Mesenchymal stem cell (in vitro differentiated cells and primary cell): Measurements from ENCODE around the gene POT1.

Experiments used
- DNase-seq: peaks from one replicate; pipeline ENCODE4 v3.0.0-alpha.2; 2013
- H2AFZ ChIP-seq: one replicate; pipeline ENCODE4 v1.6.1; 2013; ENCODE audit warnings: low read depth, mild to moderate bottlenecking, control low read depth, inconsistent platforms, low read length, moderate library complexity
- H2AK5ac ChIP-seq: 2 replicates; pipeline ENCODE4 v1.6.1; 2013; ENCODE audit warnings: low read length, moderate library complexity, mild to moderate bottlenecking, inconsistent platforms; ENCODE audit not compliant: severe bottlenecking
- H2BK120ac ChIP-seq: one replicate; pipeline ENCODE4 v1.6.1; 2013; ENCODE audit warnings: low read depth, mild to moderate bottlenecking, inconsistent platforms, low read length, moderate library complexity
- H2BK12ac ChIP-seq, 2 experiments: one replicate each; pipeline ENCODE4 v1.6.1; 2013; ENCODE audit warnings: inconsistent platforms in 2 of 2, low read length in 2 of 2, mild to moderate bottlenecking in 2 of 2, moderate library complexity in 2 of 2, control low read depth in 1 of 2
- H2BK15ac ChIP-seq: one replicate; pipeline ENCODE4 v1.6.1; 2013; ENCODE audit warnings: mild to moderate bottlenecking, low read depth, inconsistent platforms; ENCODE audit not compliant: poor library complexity, severe bottlenecking
- H2BK5ac ChIP-seq: 2 replicates; pipeline ENCODE4 v1.6.1; 2013; ENCODE audit warnings: low read depth, mild to moderate bottlenecking, low read length, control low read depth, inconsistent platforms; ENCODE audit not compliant: poor library complexity, severe bottlenecking
- H3K14ac ChIP-seq, 2 experiments: one replicate each; pipeline ENCODE4 v1.6.1; 2013; ENCODE audit warnings: inconsistent platforms in 2 of 2, low read length in 2 of 2, control low read depth in 1 of 2, mild to moderate bottlenecking in 1 of 2, moderate library complexity in 1 of 2
- H3K18ac ChIP-seq, 2 experiments: one replicate each; pipeline ENCODE4 v1.6.1; 2013; ENCODE audit warnings: inconsistent platforms in 2 of 2, low read length in 2 of 2, control low read depth in 1 of 2, low read depth in 1 of 2, mild to moderate bottlenecking in 1 of 2
- H3K23ac ChIP-seq, 2 experiments: one replicate each; pipeline ENCODE4 v1.6.1; 2013; ENCODE audit warnings: inconsistent platforms in 2 of 2, low read length in 2 of 2, mild to moderate bottlenecking in 2 of 2, moderate library complexity in 2 of 2, control low read depth in 1 of 2
- H3K27ac ChIP-seq: 2 replicates; pipeline ENCODE4 v1.5.1; 2013; ENCODE audit warnings: mild to moderate bottlenecking, moderate library complexity, low read length, control low read depth, inconsistent platforms; ENCODE audit not compliant: poor library complexity, severe bottlenecking
- H3K27me3 ChIP-seq, 2 experiments: 2 replicates each; pipeline versions ENCODE4 v1.6.1 to v1.7.0; 2013; ENCODE audit warnings: low read length in 2 of 2, mild to moderate bottlenecking in 2 of 2, moderate library complexity in 2 of 2, control low read depth in 1 of 2, inconsistent platforms in 1 of 2; ENCODE audit not compliant: control insufficient read depth in 1 of 2, insufficient read depth in 1 of 2
- H3K36me3 ChIP-seq, 2 experiments: 2 replicates each; pipeline versions ENCODE4 v1.6.1 to v1.7.0; 2013; ENCODE audit warnings: low read length in 2 of 2, control low read depth in 1 of 2, inconsistent platforms in 1 of 2, low read depth in 1 of 2, mild to moderate bottlenecking in 1 of 2; ENCODE audit not compliant: insufficient read depth in 2 of 2, control insufficient read depth in 1 of 2
- H3K4ac ChIP-seq, 2 experiments: one replicate each; pipeline ENCODE4 v1.6.1; 2013; ENCODE audit warnings: inconsistent platforms in 2 of 2, low read length in 2 of 2, mild to moderate bottlenecking in 2 of 2, moderate library complexity in 2 of 2, control low read depth in 1 of 2, low read depth in 1 of 2
- H3K4me1 ChIP-seq: 2 replicates; pipeline ENCODE4 v1.6.1; 2013; ENCODE audit warnings: low read depth, low read length, control low read depth; ENCODE audit not compliant: control insufficient read depth, insufficient read depth
- H3K4me2 ChIP-seq: 2 replicates; pipeline ENCODE4 v1.6.1; 2013; ENCODE audit warnings: low read length, mild to moderate bottlenecking, inconsistent platforms; ENCODE audit not compliant: poor library complexity, severe bottlenecking
- H3K4me3 ChIP-seq, 2 experiments: 2 replicates each; pipeline versions ENCODE4 v1.5.1 to v1.7.0; 2013; ENCODE audit warnings: low read length in 2 of 2, mild to moderate bottlenecking in 2 of 2, control low read depth in 1 of 2, low read depth in 1 of 2; ENCODE audit not compliant: insufficient read depth in 1 of 2
- H3K79me1 ChIP-seq: replicated peaks from 2 replicates; pipeline ENCODE4 v1.6.1; 2013; ENCODE audit warnings: mild to moderate bottlenecking, control low read depth, low read length, inconsistent platforms; ENCODE audit not compliant: poor library complexity, severe bottlenecking
- H3K9ac ChIP-seq: 2 replicates; pipeline ENCODE4 v1.7.0; 2013; ENCODE audit warnings: mild to moderate bottlenecking, low read length, moderate library complexity
- H3K9me3 ChIP-seq: 2 replicates; pipeline ENCODE4 v1.7.0; 2013; ENCODE audit warnings: mild to moderate bottlenecking, low read length; ENCODE audit not compliant: control insufficient read depth
- H4K8ac ChIP-seq: one replicate; pipeline ENCODE4 v1.6.1; 2013; ENCODE audit warnings: inconsistent platforms, mild to moderate bottlenecking, low read length, moderate library complexity
- H4K91ac ChIP-seq: one replicate; pipeline ENCODE4 v1.6.1; 2013; ENCODE audit warnings: mild to moderate bottlenecking, low read length, inconsistent platforms
- WGBS: methylation state at CpG from one replicate; pipeline ENCODE4 v1.1.7; 2013; ENCODE audit warnings: mixed read lengths; 5-methylcytosine and 5-hydroxymethylcytosine counted together

Gene POT1

GRCh38 chr7:124943472-124943871, 13.8 kb upstream of the POT1 start:
- no peak overlapping the region for H3K4ac ChIP-seq
- H2AFZ ChIP-seq, result no peak overlapping the region
- 81% methylated on average over 2 of the region's 2 CpGs for WGBS
- H2BK15ac ChIP-seq, result no peak overlapping the region
- no peak overlapping the region for H4K91ac ChIP-seq
- H3K79me1 ChIP-seq, result no peaks in the 10 kb centered on the region
- H3K18ac ChIP-seq, result no peak overlapping the region
- H3K27ac ChIP-seq, result no peak overlapping the region
- H3K14ac ChIP-seq, result no peak overlapping the region
- no peak overlapping the region for H2AK5ac ChIP-seq
- H3K9me3 ChIP-seq, result no peaks in the 10 kb centered on the region
- H3K4me2 ChIP-seq, result no peak overlapping the region
- H3K4me1 ChIP-seq, result no peaks in the 10 kb centered on the region
- no peak overlapping the region for H3K9ac ChIP-seq
- DNase-seq, result no peak
- H2BK120ac ChIP-seq, result no peak overlapping the region
- H2BK5ac ChIP-seq, result no peak overlapping the region
- H3K23ac ChIP-seq, result no peak overlapping the region
- H3K36me3 ChIP-seq, result no peaks in the 10 kb centered on the region
- H3K4me3 ChIP-seq, result no peak overlapping the region
- no peaks in the 10 kb centered on the region for H3K27me3 ChIP-seq
- H2BK12ac ChIP-seq, result no peak overlapping the region
- no peak overlapping the region for H4K8ac ChIP-seq

GRCh38 chr7:124942399-124942798, 12.8 kb upstream of the POT1 start:
- Histone ChIP-seq H3K27ac (no peak overlapping the region), H2AK5ac (no peak overlapping the region), H3K4ac (no peak overlapping the region), H4K91ac (no peak overlapping the region), H2AFZ (no peak overlapping the region), H2BK15ac (no peak overlapping the region), H4K8ac (no peak overlapping the region), H3K4me3 (no peak overlapping the region), H2BK120ac (no peak overlapping the region), H3K18ac (no peak overlapping the region), H2BK5ac (no peak overlapping the region), H3K23ac (no peak overlapping the region), H3K36me3 (no peaks in the 10 kb centered on the region), H3K27me3 (no peaks in the 10 kb centered on the region), H3K9ac (no peak overlapping the region), H3K14ac (no peak overlapping the region), H2BK12ac (no peak overlapping the region), H3K9me3 (no peaks in the 10 kb centered on the region), H3K79me1 (no peaks in the 10 kb centered on the region), H3K4me2 (no peak overlapping the region), H3K4me1 (no peaks in the 10 kb centered on the region)
- DNase-seq, result no peak
- 77% methylated on average over 4 of the region's 4 CpGs for WGBS

- H2BK12ac ChIP-seq, result no peak overlapping the region
- H2BK15ac ChIP-seq, result no peak overlapping the region
- H3K4me2 ChIP-seq, result no peak overlapping the region
- no peaks in the 10 kb centered on the region for H3K4me1 ChIP-seq
- no peaks in the 10 kb centered on the region for H3K36me3 ChIP-seq
- H3K9ac ChIP-seq, result peak overlapping the region; percentile 36
- no peak overlapping the region for H2BK120ac ChIP-seq
- H3K18ac ChIP-seq, result no peak overlapping the region
- no peaks in the 10 kb centered on the region for H3K27me3 ChIP-seq
- no peak overlapping the region for H2AK5ac ChIP-seq
- H3K4me3 ChIP-seq, result no peak overlapping the region
- H2BK5ac ChIP-seq, result no peak overlapping the region
- no peaks in the 10 kb centered on the region for H3K79me1 ChIP-seq
- H3K23ac ChIP-seq, result no peak overlapping the region
- no peak overlapping the region for H3K14ac ChIP-seq
- H3K4ac ChIP-seq, result no peak overlapping the region
- no peak for DNase-seq
- no peak overlapping the region for H2AFZ ChIP-seq
- H3K27ac ChIP-seq, result no peak overlapping the region
- no peak overlapping the region for H4K8ac ChIP-seq
- no peaks in the 10 kb centered on the region for H3K9me3 ChIP-seq
- WGBS, result no CpG with 5 or more reads among the region's 2 CpGs
- no peak overlapping the region for H4K91ac ChIP-seq
Measured at GRCh38 chr7:124940306-124940705, 10.7 kb upstream of the POT1 start.

GRCh38 chr7:124938128-124938527, 8.5 kb upstream of the POT1 start:
- Histone ChIP-seq H2AFZ (no peak overlapping the region), H3K4me1 (no peaks in the 10 kb centered on the region), H3K14ac (no peak overlapping the region), H3K4me3 (no peak overlapping the region), H2BK120ac (no peak overlapping the region), H2BK12ac (no peak overlapping the region), H3K18ac (no peak overlapping the region), H4K91ac (no peak overlapping the region), H3K27me3 (no peaks in the 10 kb centered on the region), H2BK15ac (no peak overlapping the region), H2BK5ac (no peak overlapping the region), H3K36me3 (no peaks in the 10 kb centered on the region), H3K4ac (no peak overlapping the region), H3K9ac (no peak overlapping the region), H3K79me1 (no peaks in the 10 kb centered on the region), H4K8ac (no peak overlapping the region), H3K4me2 (no peak overlapping the region), H3K27ac (no peak overlapping the region), H3K23ac (no peak overlapping the region), H3K9me3 (no peaks in the 10 kb centered on the region), H2AK5ac (no peak overlapping the region)
- DNase-seq, result no peak
- WGBS, result 93% methylated on average over 2 of the region's 2 CpGs
